GM12892 (cell line): ENCODE data around the gene GADD45A. TPM values are rescaled to one million over a fixed set of nuclear protein-coding genes. Genes with fewer than 3 reads are reported as not detected.

ENCODE experiments used
- DNase-seq: peaks from one replicate; pipeline ENCODE4 v3.0.0; 2011; ENCODE audit not compliant: insufficient read length
- FAIRE-seq: peaks from 2 replicates; lab custom pipeline; 2011; peaks lifted over from hg19 to GRCh38; lab: Jason Lieb, UNC
- POLR2A ChIP-seq: IDR thresholded peaks from 2 replicates; pipeline ENCODE4 v1.6.1; 2011; ENCODE audit warnings: low read depth, low read length, control low read depth
- POLR2AphosphoS5 ChIP-seq: IDR thresholded peaks from 2 replicates; pipeline ENCODE4 v1.6.1; 2011; ENCODE audit warnings: low read depth, low read length, control low read depth
- TAF1 ChIP-seq: IDR thresholded peaks from 2 replicates; pipeline ENCODE4 v1.6.1; 2011; ENCODE audit warnings: low read depth, mild to moderate bottlenecking, control low read depth, low read length, borderline replicate concordance
- polyA plus RNA-seq: library from polyadenylated mRNA; unstranded; fragments of >200 nt; gene quantifications from one replicate; pipeline ENCODE4 v1.2.1, GENCODE V29; 2012; ENCODE audit warnings: missing spikeins, inconsistent platforms; ENCODE audit not compliant: missing spikeins

Gene GADD45A, protein sequence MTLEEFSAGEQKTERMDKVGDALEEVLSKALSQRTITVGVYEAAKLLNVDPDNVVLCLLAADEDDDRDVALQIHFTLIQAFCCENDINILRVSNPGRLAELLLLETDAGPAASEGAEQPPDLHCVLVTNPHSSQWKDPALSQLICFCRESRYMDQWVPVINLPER
- polyA plus RNA-seq: 44.4 TPM

DNA sequence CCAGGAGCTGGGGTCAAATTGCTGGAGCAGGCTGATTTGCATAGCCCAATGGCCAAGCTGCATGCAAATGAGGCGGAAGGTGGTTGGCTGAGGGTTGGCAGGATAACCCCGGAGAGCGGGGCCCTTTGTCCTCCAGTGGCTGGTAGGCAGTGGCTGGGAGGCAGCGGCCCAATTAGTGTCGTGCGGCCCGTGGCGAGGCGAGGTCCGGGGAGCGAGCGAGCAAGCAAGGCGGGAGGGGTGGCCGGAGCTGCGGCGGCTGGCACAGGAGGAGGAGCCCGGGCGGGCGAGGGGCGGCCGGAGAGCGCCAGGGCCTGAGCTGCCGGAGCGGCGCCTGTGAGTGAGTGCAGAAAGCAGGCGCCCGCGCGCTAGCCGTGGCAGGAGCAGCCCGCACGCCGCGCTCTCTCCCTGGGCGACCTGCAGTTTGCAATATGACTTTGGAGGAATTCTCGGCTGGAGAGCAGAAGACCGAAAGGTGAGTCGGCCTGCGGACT is at the start of gene GADD45A:
Gene GADD45A (plus strand): TSS at position 135 of the 491 bp plus-strand sequence. CDS start 294 bp downstream, at position 429.
- FAIRE-seq (no peak), DNase-seq (peak; percentile 84)
- peak; percentile 99 for TF ChIP-seq POLR2AphosphoS5
- TF ChIP-seq POLR2A: peak; percentile 100
- TF ChIP-seq TAF1: peak; percentile 99

DNA sequence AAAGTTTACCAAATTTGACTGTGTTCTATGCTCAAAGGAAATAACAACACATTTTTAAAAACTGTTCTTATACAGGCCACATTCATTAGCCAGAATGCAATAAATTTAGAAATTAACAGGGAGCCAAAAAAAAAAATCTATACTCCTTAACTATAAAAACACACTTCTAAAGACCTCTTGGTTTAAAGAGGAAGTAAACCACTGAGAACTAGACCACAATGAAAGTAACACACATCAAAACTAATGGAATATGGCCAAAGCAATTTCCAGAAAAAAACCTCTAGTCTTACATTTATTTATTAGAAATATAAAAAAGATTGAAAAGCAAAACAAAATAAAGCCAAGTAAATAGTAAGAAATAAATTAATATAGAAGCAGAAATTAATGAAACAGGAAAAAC is 48.9 kb upstream of the GADD45A start:
- no peak for FAIRE-seq
- no peak for DNase-seq
- TF ChIP-seq POLR2AphosphoS5: no peak
- no peak for TF ChIP-seq POLR2A
- no peak for TF ChIP-seq TAF1

DNA sequence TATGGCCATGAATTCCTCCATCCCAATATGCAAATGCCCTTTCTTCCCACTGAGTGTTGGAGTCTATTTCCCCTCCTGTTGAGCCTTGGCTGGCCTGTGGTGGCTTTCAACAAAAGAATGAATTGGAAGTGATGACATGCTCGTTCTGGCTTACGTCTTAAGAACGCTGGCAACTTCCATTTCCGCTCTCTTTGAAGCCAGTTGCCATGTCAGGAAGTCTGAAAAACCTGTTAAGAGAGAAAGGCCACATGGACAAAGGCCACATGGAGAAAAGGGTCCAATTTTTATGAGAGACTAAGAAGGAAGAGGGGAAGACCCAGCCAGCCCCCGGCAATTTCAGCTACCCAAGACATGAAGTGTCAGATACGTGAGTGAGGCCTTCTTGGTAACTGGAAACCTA is 45.6 kb upstream of the GADD45A start:
- no peak for FAIRE-seq
- no peak for DNase-seq
- TF ChIP-seq POLR2A (no peak), TAF1 (no peak), POLR2AphosphoS5 (no peak)

DNA sequence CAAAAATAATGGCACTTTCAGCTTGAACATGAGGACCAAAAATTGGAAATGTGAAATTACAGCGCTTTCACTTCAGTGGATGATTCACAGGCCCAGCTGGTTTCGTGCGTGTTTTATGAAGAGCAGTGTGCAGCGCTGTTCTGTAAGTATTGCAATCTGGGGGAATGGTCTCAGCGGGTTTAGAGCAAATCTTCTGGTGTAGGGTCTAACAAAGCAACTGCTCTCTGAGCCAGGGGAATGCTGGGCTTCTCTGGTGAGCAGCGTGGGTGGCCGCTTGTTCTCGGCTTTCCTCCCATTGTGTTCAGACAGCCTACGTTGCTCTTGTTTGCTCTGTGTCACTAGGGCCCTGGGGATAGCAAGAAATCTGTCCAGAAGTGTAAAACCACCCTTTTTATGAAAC is 42.4 kb upstream of the GADD45A start:
- no peak for FAIRE-seq
- DNase-seq: no peak
- TF ChIP-seq POLR2A (no peak), TAF1 (no peak), POLR2AphosphoS5 (no peak)

DNA sequence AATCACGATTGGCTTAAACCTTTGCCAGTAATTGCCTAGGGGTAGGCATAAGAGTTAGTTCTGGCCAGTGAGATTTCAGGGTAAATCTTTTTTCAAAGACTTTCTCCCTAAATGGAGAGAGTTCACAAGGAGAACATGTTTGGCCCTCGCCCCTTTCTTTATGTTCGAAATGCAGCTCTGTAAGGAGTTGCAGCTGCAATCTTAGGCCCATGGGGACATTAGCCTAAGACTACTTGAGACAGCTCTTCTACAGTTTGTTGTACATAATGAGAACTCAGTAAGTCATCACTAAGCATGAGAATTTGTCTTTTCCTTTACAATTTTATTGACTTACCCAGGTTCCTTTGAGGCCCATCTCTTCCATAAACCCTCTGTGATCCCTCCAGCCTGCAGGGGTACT is 40.4 kb upstream of the GADD45A start:
- no peak for TF ChIP-seq TAF1
- no peak for TF ChIP-seq POLR2A
- no peak for TF ChIP-seq POLR2AphosphoS5
- DNase-seq: no peak
- FAIRE-seq: no peak

DNA sequence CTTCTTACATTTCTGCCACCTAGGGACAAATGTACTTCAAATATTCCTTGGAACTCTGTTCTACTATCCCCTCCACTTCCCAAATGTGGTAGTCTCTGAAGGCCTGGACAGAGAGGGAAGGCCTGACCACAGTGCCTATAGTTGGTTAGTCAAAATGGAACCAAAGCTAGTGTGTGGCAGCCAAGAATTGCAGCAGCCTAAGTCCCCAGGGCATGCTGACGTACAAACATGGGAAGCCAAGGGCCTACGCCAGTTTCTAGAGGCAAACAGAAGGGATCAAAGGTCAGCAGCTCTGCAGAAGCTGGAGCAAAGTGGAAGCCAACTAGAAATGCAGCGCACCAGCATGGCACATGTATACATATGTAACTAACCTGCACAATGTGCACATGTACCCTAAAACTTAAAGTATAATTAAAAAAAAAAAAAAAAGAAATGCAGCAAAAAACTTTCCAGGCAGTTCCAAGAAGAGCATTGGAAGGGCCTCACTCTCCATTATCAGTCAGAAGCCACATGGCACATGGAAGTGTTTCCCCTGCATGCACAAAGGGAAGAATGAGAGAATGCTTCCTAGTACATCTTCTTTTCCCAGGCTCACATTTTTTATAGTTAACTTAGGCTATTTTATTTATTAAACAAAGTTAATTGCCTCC is 39.4 kb upstream of the GADD45A start:
- TF ChIP-seq POLR2AphosphoS5 (no peak), TAF1 (no peak), POLR2A (no peak)
- DNase-seq: no peak
- no peak for FAIRE-seq

DNA sequence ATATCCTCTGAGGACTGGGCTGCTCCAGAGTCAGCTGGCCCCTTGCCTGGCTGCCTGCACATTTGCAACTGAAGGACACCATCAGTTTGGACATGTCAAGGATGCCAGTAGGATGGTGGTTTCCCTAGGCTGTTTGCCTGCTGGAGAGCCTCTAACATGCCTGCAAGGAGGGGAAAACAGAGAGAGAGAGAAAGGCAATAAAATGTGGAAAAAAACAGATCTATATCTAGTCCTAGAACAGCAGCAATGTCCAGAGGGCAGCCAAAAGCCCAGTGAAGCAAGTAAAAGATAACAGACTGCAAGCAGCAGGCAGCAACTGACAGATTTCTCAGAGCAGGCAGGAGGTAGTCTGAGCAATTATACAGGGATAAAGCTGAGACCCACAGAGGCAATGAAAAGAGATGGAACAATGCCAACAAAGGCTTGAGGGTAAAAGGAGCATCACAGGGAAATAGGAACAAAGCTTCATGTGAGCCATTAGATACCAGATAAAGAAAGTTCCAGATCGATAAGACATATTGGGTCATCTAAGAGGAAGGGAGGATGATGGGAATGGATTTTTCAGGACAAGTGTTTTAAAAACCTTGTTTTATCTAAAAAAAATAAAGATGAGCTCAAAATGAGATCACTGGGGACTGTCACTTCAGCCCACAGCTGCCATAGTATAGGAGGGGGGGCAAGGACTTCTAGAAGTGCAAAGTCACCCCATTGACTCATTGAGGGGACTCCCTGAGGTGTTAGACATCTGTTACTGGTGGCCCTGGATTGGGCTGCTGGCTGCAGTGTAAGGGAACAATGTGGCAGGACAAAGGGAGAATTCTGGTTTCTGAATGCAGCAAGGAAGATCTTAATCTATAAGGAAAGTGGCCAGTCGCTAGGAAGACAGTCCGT is 38.6 kb upstream of the GADD45A start:
- FAIRE-seq (no peak), DNase-seq (no peak)

DNA sequence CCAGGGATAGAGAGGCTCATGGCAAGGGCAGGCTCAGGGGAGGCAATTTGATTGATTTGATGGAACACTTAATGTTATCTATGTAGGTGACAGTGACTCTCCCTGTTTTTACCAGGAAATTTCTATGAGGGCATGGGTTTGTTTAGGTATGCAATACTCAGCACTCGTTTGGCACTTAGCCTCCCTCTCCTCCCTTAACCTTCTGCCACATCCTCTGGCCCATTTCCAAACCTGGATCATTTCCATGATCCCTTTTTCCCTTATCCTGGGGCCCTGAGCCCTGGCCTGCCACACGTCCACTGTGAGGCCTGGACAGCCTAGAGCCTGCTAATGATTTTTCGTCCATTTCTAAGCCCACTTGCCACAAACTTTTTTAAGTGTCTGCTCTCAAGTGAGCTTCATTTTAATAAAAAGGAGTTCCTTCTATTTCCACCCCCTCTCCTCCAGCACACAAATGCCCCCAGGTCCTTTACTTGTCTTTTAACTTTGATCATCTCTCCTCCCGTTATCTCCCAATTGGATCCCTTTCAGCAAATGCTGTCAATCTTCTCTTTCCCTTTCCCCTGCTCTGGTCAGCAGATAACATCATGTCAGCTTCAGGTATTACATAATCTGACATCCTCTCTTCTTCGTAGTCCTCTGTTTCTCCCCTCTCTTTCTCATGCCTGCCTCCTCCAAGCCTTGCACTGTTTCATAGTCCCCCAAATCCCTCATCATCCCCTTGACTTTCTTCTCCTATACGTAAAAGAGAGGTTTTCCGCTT is 37.8 kb upstream of the GADD45A start:
- TF ChIP-seq POLR2AphosphoS5: no peak
- TF ChIP-seq TAF1: no peak
- TF ChIP-seq POLR2A: no peak
- DNase-seq (no peak), FAIRE-seq (no peak)

More for the DNA sequence above, 38.6 kb upstream of the GADD45A start:
- TF ChIP-seq POLR2AphosphoS5 (no peak), TAF1 (no peak), POLR2A (no peak)

DNA sequence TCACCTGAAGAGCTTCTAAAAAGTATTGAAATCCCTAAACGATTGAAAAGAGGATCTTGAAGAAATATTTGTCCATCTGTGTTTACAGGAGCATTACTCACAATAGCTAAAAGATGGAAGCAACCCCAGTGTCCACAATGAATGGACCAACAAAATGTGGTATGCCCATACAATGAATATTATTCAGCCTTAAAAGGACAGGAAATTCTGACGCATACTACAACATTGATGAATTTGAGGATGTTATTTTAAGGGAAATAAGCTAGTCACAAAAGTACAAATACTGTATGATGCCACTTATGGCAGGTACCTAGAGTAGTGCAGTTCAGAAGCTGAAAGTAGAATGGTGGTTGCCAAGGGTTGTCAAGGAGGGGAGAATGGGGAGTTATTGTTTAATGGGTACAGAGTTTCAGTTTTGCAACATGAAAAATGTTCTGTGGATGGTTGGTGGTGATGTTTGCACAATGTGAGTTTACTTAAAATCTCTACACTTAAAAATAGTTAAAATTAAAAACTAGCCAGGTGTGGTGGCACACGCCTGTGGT is 37.1 kb upstream of the GADD45A start:
- no peak for FAIRE-seq
- DNase-seq: no peak
- TF ChIP-seq TAF1 (no peak), POLR2AphosphoS5 (no peak), POLR2A (no peak)

DNA sequence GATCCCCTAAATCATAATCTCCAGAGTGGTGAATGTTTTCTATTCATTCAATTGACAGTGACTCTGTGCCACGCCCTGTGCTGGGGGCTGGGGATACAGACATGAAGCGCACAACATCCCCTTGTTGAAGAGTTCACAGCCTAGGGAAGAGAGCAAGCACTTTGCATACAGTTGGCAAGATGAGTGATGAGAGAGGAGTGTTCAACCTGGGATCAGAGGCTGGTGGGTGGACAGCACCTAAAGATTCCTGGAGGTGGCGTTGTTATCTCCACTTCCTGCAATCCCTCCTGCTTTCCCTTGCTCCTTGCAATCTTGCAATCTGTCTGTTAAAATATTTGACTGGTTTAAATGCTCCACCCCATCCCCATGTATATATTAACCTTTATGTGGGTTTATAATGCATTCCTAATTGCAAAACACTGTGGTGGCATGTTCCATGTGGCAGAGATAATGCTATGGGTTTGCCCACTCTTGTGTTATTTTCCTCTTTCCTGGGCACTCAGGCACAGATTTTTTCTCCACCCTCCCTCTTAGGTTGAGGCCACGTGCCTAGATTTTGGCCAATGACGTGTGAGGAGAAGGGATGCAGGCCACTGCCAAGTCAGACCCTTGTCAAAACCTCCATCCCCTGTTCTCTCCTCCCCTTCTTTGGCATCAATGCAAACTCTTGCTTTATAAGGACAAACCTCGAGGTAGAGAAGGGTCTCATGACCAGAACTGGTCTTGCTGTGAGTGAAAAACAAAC is 36.2 kb upstream of the GADD45A start:
- FAIRE-seq: no peak
- DNase-seq: no peak
- TF ChIP-seq POLR2A (no peak), TAF1 (no peak), POLR2AphosphoS5 (no peak)
